ENCODE results near the gene PEMT. TPM values are rescaled to one million over a fixed set of nuclear protein-coding genes. Genes with fewer than 3 reads are reported as not detected.

The PEMT gene
- total RNA-seq, 1 experiment from 2014 or later, result 178 TPM

DNA sequence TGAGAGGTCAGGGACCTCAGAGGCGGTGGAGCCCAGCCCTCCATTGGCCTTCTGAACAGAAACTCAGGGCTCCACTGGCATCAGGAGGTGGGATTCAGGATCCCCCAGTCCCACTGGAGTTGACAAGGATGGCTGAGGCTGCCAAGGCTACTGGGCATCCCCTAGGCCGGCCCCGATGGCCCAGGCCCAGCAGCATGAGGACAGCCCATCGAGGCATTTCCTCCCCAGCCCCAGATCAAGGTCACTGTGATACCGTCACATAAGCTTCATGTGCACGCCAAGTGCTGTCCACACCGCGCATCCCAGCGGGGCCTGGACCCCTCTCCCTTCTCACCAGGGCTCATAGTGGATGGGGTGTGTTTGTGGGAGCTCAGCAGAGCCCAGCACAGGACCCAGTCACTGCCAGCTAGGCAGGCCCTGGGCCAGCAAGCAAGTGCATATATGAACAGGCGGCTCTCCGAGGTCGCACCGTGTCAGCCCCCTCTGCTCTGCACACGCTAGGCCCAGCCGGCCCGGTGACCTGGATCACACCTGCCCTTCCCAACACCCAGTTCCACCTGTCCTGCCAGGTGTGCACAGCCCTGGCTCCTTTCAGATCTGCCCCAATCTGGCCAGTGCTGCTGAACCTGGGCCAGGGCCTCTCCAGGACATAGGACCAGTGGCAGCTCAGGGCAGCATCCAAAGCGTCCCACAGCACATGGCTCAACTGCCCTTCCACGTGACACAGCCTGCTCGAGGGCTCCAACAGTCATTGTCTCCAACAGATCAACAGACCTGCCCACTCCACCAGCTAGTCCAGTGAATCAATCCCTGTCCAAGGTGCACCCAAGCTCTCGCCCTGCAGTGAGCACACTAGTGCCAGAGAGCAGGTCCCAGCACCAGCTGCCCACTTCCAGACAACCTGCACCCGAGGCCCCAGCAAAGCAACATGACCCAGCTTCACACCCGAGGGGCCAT, 62.5 kb downstream of the PEMT start:
- no peak overlapping the region for H3K4me3 ChIP-seq (ENCODE audit: low read length)
- H3K4me2 ChIP-seq (ENCODE audit: low read length), result no peak overlapping the region
- DNase-seq, result no peak
- H3K36me3 ChIP-seq (ENCODE audit: low read depth, low read length), result no peaks in the 10 kb centered on the region
- BruUV-seq (replicated peaks), result no TSS peak
- no peaks in the 10 kb centered on the region for H3F3A ChIP-seq (ENCODE audit: low read length, unreplicated experiment)
- H3K27me3 ChIP-seq (ENCODE audit: low read length), result no peaks in the 10 kb centered on the region
- ChIA-PET CTCF (no interaction called here), POLR2A (ENCODE audit: unreplicated experiment) (no interaction called here)
- H3K4me1 ChIP-seq (ENCODE audit: insufficient read depth, low read length), result no peaks in the 10 kb centered on the region
- H2AFZ ChIP-seq (ENCODE audit: low read length), result no peak overlapping the region
- H3K79me2 ChIP-seq (ENCODE audit: low read length), result no peaks in the 10 kb centered on the region
- intact Hi-C loops (cut with micrococcal nuclease), result no loop called here
- ATAC-seq, result no peak
- H4K20me1 ChIP-seq (ENCODE audit: low read length), result no peaks in the 10 kb centered on the region
- H3K9me2 ChIP-seq (replicated peaks; ENCODE audit: low read length), result no peaks in the 10 kb centered on the region
- peaks cover 10% of the 10 kb centered on the region; the same call in 1 of the 2 replicates for H3K9me3 ChIP-seq (ENCODE audit: low read length)
- no peak overlapping the region for H3K9ac ChIP-seq (ENCODE audit: low read length)
- TF ChIP-seq, protein P1, sequence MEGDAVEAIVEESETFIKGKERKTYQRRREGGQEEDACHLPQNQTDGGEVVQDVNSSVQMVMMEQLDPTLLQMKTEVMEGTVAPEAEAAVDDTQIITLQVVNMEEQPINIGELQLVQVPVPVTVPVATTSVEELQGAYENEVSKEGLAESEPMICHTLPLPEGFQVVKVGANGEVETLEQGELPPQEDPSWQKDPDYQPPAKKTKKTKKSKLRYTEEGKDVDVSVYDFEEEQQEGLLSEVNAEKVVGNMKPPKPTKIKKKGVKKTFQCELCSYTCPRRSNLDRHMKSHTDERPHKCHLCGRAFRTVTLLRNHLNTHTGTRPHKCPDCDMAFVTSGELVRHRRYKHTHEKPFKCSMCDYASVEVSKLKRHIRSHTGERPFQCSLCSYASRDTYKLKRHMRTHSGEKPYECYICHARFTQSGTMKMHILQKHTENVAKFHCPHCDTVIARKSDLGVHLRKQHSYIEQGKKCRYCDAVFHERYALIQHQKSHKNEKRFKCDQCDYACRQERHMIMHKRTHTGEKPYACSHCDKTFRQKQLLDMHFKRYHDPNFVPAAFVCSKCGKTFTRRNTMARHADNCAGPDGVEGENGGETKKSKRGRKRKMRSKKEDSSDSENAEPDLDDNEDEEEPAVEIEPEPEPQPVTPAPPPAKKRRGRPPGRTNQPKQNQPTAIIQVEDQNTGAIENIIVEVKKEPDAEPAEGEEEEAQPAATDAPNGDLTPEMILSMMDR (conservative IDR thresholded peaks at IDR 0.05; ENCODE audit: low read depth, low read length), result no peak
- TF ChIP-seq EZH2 (IDR thresholded peaks at IDR 0.05; ENCODE audit: low read length, unreplicated experiment) (no peak), EZH2phosphoT487 (IDR thresholded peaks at IDR 0.05; ENCODE audit: borderline replicate concordance, low read length) (no peak)
- H3K27ac ChIP-seq (ENCODE audit: low read length), result no peak overlapping the region

DNA sequence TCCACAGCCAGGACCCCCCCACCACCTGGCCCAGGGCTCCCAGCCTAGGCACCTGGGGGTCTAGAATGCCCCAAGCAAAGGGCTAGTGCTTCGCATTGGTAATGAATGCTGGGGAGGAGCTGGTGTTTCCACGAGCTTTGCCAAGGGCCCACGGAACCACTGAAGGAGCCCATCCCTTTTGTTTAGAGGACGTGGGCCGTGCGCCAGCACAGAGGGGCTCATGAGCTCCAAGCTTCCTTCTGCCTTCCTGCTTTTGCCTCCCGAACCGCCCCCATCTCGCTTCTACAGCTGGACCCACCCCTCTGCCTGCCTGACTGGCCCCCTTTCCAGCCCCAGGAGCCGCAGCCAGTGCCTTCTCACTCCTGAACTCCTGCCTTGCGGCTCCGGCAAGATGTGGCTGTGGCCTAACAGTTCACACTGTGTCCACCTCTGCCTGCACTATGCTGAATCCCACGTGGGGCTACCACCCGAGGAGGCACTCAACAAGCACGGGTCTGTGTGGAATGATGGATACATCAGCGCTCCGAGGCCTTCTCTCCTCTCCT, 63.5 kb downstream of the PEMT start:
- Histone ChIP-seq H3K79me2 (ENCODE audit: low read length) (no peaks in the 10 kb centered on the region), H3K4me2 (ENCODE audit: low read length) (no peak overlapping the region), H3K4me3 (ENCODE audit: low read length) (no peak overlapping the region), H3K9me2 (replicated peaks; ENCODE audit: low read length) (no peaks in the 10 kb centered on the region), H3K9ac (ENCODE audit: low read length) (no peak overlapping the region), H3K27ac (ENCODE audit: low read length) (no peak overlapping the region), H3K27me3 (ENCODE audit: low read length) (no peaks in the 10 kb centered on the region), H4K20me1 (ENCODE audit: low read length) (no peaks in the 10 kb centered on the region), H3K9me3 (ENCODE audit: low read length) (peaks cover 10% of the 10 kb centered on the region; the same call in 1 of the 2 replicates), H2AFZ (ENCODE audit: low read length) (no peak overlapping the region), H3F3A (ENCODE audit: low read length, unreplicated experiment) (no peaks in the 10 kb centered on the region), H3K36me3 (ENCODE audit: low read depth, low read length) (no peaks in the 10 kb centered on the region), H3K4me1 (ENCODE audit: insufficient read depth, low read length) (no peaks in the 10 kb centered on the region)
- POLR2A ChIA-PET (ENCODE audit: unreplicated experiment), result no interaction called here
- intact Hi-C loops (cut with micrococcal nuclease), result no loop called here
- CTCF ChIA-PET, result interaction anchor here (0.6 kb wide), 1 partner anchor 10 kb away, joined by 3 read pairs; no protein-coding TSS in a partner anchor
- ATAC-seq (no peak), DNase-seq (no peak)
- TF ChIP-seq, protein P1 (conservative IDR thresholded peaks at IDR 0.05; ENCODE audit: low read depth, low read length), result no peak
- TF ChIP-seq EZH2phosphoT487 (IDR thresholded peaks at IDR 0.05; ENCODE audit: borderline replicate concordance, low read length), result no peak
- no peak for TF ChIP-seq EZH2 (IDR thresholded peaks at IDR 0.05; ENCODE audit: low read length, unreplicated experiment)
- BruUV-seq (replicated peaks), result no TSS peak

Data from PC-3 (cell line).